Measurements from ENCODE around the gene FLOT2. TPM values are rescaled to one million over a fixed set of nuclear protein-coding genes. Genes with fewer than 3 reads are reported as not detected.
"Not testable (repeated sequence)": the region's sequence is repeated elsewhere in the genome, so short reads cannot be mapped to it uniquely, and the experiment has no call there.

Gene FLOT2
- total RNA-seq, 1 experiment from 2014 or later: 126 TPM

DNA sequence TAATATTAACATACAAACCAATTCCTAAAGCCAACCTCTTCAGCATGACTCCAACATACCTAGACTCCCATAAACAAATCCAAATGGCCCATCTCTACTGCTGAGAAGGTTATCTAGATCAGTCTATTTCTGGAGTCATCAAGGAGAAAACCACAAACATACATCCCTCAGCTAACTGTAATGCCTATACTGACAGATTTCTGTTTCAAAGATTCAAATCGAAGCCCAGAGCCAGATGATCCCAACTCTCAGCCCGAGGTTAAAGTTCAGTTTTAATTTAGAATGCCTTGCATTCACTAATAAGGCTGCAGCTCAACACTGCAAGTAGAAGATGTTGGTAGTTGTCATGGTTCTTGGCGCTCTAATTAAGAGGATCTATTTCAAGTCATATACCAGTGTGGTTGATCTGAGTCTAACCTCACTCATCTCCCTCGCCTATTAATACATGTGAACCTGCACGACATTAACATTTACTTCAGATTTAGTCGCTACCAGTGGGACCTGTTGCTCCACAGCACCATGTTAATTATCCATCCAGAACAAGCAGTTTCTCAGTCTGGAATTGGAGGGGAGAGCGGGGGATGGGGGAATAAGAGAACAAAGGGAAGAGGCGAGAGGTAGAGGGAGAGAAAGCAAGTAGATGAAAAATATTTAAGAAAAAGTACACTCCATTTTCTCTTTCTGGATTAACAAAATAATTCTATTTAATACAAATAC is 38.4 kb upstream of the FLOT2 start:
- POLR2A ChIA-PET: interaction anchor here (3.0 to 8.8 kb wide), 3 partner anchors 9 to 27 kb away, joined by 9 to 130 read pairs (median 30); partner anchors contain the start of gene PHF12
- Mint-ChIP-seq H3K27ac (ENCODE audit: low read depth, unreplicated experiment) (no peak overlapping the region), H3K4me1 (ENCODE audit: insufficient read depth, unreplicated experiment) (peaks cover 16% of the 10 kb centered on the region), H3K36me3 (ENCODE audit: insufficient read depth, unreplicated experiment) (peaks cover 25% of the 10 kb centered on the region), H3K4me3 (ENCODE audit: unreplicated experiment) (no peak overlapping the region), H3K9me3 (ENCODE audit: unreplicated experiment) (no peaks in the 10 kb centered on the region), H3K27me3 (ENCODE audit: insufficient read depth, unreplicated experiment) (no peaks in the 10 kb centered on the region)
- no TSS peak for BruUV-seq (replicated peaks)
- no peak for DNase-seq (ENCODE audit: unreplicated experiment)
- TF ChIP-seq, protein P1, sequence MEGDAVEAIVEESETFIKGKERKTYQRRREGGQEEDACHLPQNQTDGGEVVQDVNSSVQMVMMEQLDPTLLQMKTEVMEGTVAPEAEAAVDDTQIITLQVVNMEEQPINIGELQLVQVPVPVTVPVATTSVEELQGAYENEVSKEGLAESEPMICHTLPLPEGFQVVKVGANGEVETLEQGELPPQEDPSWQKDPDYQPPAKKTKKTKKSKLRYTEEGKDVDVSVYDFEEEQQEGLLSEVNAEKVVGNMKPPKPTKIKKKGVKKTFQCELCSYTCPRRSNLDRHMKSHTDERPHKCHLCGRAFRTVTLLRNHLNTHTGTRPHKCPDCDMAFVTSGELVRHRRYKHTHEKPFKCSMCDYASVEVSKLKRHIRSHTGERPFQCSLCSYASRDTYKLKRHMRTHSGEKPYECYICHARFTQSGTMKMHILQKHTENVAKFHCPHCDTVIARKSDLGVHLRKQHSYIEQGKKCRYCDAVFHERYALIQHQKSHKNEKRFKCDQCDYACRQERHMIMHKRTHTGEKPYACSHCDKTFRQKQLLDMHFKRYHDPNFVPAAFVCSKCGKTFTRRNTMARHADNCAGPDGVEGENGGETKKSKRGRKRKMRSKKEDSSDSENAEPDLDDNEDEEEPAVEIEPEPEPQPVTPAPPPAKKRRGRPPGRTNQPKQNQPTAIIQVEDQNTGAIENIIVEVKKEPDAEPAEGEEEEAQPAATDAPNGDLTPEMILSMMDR (IDR thresholded peaks at IDR 0.05; ENCODE audit: unreplicated experiment): no peak
- intact Hi-C loops (cut with micrococcal nuclease): no loop called here
- CTCF ChIA-PET: interaction anchor here (0.6 to 1.6 kb wide), 6 partner anchors 14 to 632 kb away, joined by 3 to 7 read pairs (median 3); no protein-coding TSS in a partner anchor

GRCh38 chr17:28934508-28934907 is 37.0 kb upstream of the FLOT2 start:
- H3K9me3 Mint-ChIP-seq (ENCODE audit: unreplicated experiment); H3K27me3 Mint-ChIP-seq (ENCODE audit: insufficient read depth, unreplicated experiment); intact Hi-C loops (cut with micrococcal nuclease); H3K4me3 Mint-ChIP-seq (ENCODE audit: unreplicated experiment); H3K27ac Mint-ChIP-seq (ENCODE audit: low read depth, unreplicated experiment); BruUV-seq (replicated peaks); DNase-seq (ENCODE audit: unreplicated experiment): not testable (repeated sequence)
- peaks cover 16% of the 10 kb centered on the region for H3K4me1 Mint-ChIP-seq (ENCODE audit: insufficient read depth, unreplicated experiment)
- H3K36me3 Mint-ChIP-seq (ENCODE audit: insufficient read depth, unreplicated experiment): peaks cover 31% of the 10 kb centered on the region
- ChIA-PET CTCF (interaction anchor here (0.6 to 1.2 kb wide), 2 partner anchors 18 to 384 kb away, joined by 3 to 4 read pairs; no protein-coding TSS in a partner anchor), POLR2A (interaction anchor here (8.8 kb wide), 1 partner anchor 14 kb away, joined by 130 read pairs; the partner anchor contains the start of gene PHF12)

- H3K36me3 Mint-ChIP-seq (ENCODE audit: insufficient read depth, unreplicated experiment): peaks cover 51% of the 10 kb centered on the region
- no TSS peak for BruUV-seq (replicated peaks)
- DNase-seq (ENCODE audit: unreplicated experiment): no peak
- TF ChIP-seq, protein P1 (IDR thresholded peaks at IDR 0.05; ENCODE audit: unreplicated experiment): no peak
- H3K27ac Mint-ChIP-seq (ENCODE audit: low read depth, unreplicated experiment): no peak overlapping the region
- H3K27me3 Mint-ChIP-seq (ENCODE audit: insufficient read depth, unreplicated experiment): no peaks in the 10 kb centered on the region
- no peaks in the 10 kb centered on the region for H3K9me3 Mint-ChIP-seq (ENCODE audit: unreplicated experiment)
- H3K4me3 Mint-ChIP-seq (ENCODE audit: unreplicated experiment): no peak overlapping the region
- ChIA-PET POLR2A (interaction anchor here (0.6 to 6.0 kb wide), 4 partner anchors 8 to 117 kb away, joined by 3 to 30 read pairs (median 4); partner anchors contain the start of gene PHF12), CTCF (interaction anchor here (0.6 to 1.1 kb wide), 4 partner anchors 13 to 166 kb away, joined by 3 to 7 read pairs (median 3); no protein-coding TSS in a partner anchor)
- peaks cover 20% of the 10 kb centered on the region for H3K4me1 Mint-ChIP-seq (ENCODE audit: insufficient read depth, unreplicated experiment)
- intact Hi-C loops (cut with micrococcal nuclease): no loop called here
Observed at GRCh38 chr17:28929787-28930186, 32.3 kb upstream of the FLOT2 start.

- no peak overlapping the region for H3K27ac Mint-ChIP-seq (ENCODE audit: low read depth, unreplicated experiment)
- TF ChIP-seq, protein P1 (IDR thresholded peaks at IDR 0.05; ENCODE audit: unreplicated experiment): no peak
- no peaks in the 10 kb centered on the region for H3K9me3 Mint-ChIP-seq (ENCODE audit: unreplicated experiment)
- no peaks in the 10 kb centered on the region for H3K27me3 Mint-ChIP-seq (ENCODE audit: insufficient read depth, unreplicated experiment)
- ChIA-PET POLR2A (interaction anchor here (0.5 to 6.0 kb wide), 6 partner anchors 10 to 201 kb away, joined by 3 to 30 read pairs (median 5); no protein-coding TSS in a partner anchor), CTCF (interaction anchor here (0.6 to 1.6 kb wide), 6 partner anchors 9 to 201 kb away, joined by 3 to 12 read pairs (median 4); no protein-coding TSS in a partner anchor)
- H3K36me3 Mint-ChIP-seq (ENCODE audit: insufficient read depth, unreplicated experiment): peaks cover 57% of the 10 kb centered on the region
- intact Hi-C loops (cut with micrococcal nuclease): no loop called here
- H3K4me1 Mint-ChIP-seq (ENCODE audit: insufficient read depth, unreplicated experiment): peaks cover 20% of the 10 kb centered on the region
- H3K4me3 Mint-ChIP-seq (ENCODE audit: unreplicated experiment): no peak overlapping the region
- DNase-seq (ENCODE audit: unreplicated experiment): peak; percentile 64
- BruUV-seq (replicated peaks): no TSS peak
Observed at GRCh38 chr17:28928061-28928460, 30.5 kb upstream of the FLOT2 start.
